ENCODE measurements around the gene AP1B1. TPM values are rescaled to one million over a fixed set of nuclear protein-coding genes. Genes with fewer than 3 reads are reported as not detected.
A peak's percentile ranks its signal among the peaks of the same experiment; 100 is the strongest.

AP1B1 gene
- total RNA-seq, 3 donors from 2014 or later: 55.7 to 58.7 (median 58.2) TPM

- peak in 1 of 2 donors; percentile 51 for DNase-seq (ENCODE audit: low spot score in 2 of 2)
- H3K36me3 ChIP-seq: no peaks in the 10 kb centered on the region
- H3K4me1 ChIP-seq: peaks cover 33 to 37% of the 10 kb centered on the region in 2 donors
- peak overlapping the region; percentile 32 to 60 (median 35) for H3K4me3 ChIP-seq
- TF ChIP-seq CTCF (IDR thresholded peaks at IDR 0.05) (no peak), POLR2AphosphoS5 (IDR thresholded peaks at IDR 0.05) (no peak), POLR2A (IDR thresholded peaks at IDR 0.05) (no peak)
- peak overlapping the region; percentile 89 to 93 for H3K27ac ChIP-seq
- intact Hi-C loops (cut with DNase I; ENCODE audit: low total_unique reads): loop anchor here (10.0 kb wide), 1 partner anchor 453 kb away; the partner anchor contains the start of genes UQCR10 and ZMAT5
- no peaks in the 10 kb centered on the region for H3K9me3 ChIP-seq
- peaks cover 2 to 18% of the 10 kb centered on the region in 2 donors for H3K27me3 ChIP-seq
These were observed 76.7 kb downstream of the AP1B1 start for GRCh38 chr22:29311464-29312217.

GRCh38 chr22:29310863-29311339 lies 77.5 kb downstream of the AP1B1 start:
- DNase-seq (ENCODE audit: low spot score in 2 of 2): peak; percentile 97
- H3K27ac ChIP-seq: peak overlapping the region; percentile 89 to 93
- intact Hi-C loops (cut with DNase I; ENCODE audit: low total_unique reads): loop anchor here (10.0 kb wide), 1 partner anchor 454 kb away; the partner anchor contains the start of genes UQCR10 and ZMAT5
- peak overlapping the region; percentile 32 to 60 (median 35) for H3K4me3 ChIP-seq
- H3K36me3 ChIP-seq: no peaks in the 10 kb centered on the region
- no peaks in the 10 kb centered on the region for H3K9me3 ChIP-seq
- TF ChIP-seq POLR2AphosphoS5 (IDR thresholded peaks at IDR 0.05) (peak; percentile 66 to 76 (median 75)), CTCF (IDR thresholded peaks at IDR 0.05) (no peak), POLR2A (IDR thresholded peaks at IDR 0.05) (no peak)
- H3K27me3 ChIP-seq: peaks cover 0 to 18% of the 10 kb centered on the region in 2 donors
- H3K4me1 ChIP-seq: peaks cover 36 to 37% of the 10 kb centered on the region in 2 donors

GRCh38 chr22:29310065-29310862 lies 78.1 kb downstream of the AP1B1 start:
- no peaks in the 10 kb centered on the region for H3K36me3 ChIP-seq
- peak overlapping the region in 2 of 3 donors; percentile 32 to 74 for H3K4me3 ChIP-seq
- no peaks in the 10 kb centered on the region for H3K9me3 ChIP-seq
- TF ChIP-seq POLR2AphosphoS5 (IDR thresholded peaks at IDR 0.05) (no peak), CTCF (IDR thresholded peaks at IDR 0.05) (no peak), POLR2A (IDR thresholded peaks at IDR 0.05) (no peak)
- no peak for DNase-seq (ENCODE audit: low spot score in 2 of 2)
- peak overlapping the region; percentile 89 to 93 for H3K27ac ChIP-seq
- H3K4me1 ChIP-seq: peaks cover 33 to 37% of the 10 kb centered on the region in 2 donors
- intact Hi-C loops (cut with DNase I; ENCODE audit: low total_unique reads): loop anchor here (10.0 kb wide), 1 partner anchor 455 kb away; the partner anchor contains the start of genes UQCR10 and ZMAT5
- peaks cover 0 to 18% of the 10 kb centered on the region in 2 donors for H3K27me3 ChIP-seq

GRCh38 chr22:29309332-29310064 lies 78.9 kb downstream of the AP1B1 start:
- Histone ChIP-seq H3K4me1 (peaks cover 27 to 32% of the 10 kb centered on the region in 2 donors), H3K9me3 (no peaks in the 10 kb centered on the region), H3K27me3 (peaks cover 0 to 14% of the 10 kb centered on the region in 2 donors), H3K27ac (peak overlapping the region; percentile 89 to 93), H3K4me3 (peak overlapping the region in 2 of 3 donors; percentile 9 to 74), H3K36me3 (no peaks in the 10 kb centered on the region)
- intact Hi-C loops (cut with DNase I; ENCODE audit: low total_unique reads): loop anchor here (10.0 kb wide), 1 partner anchor 455 kb away; the partner anchor contains the start of genes UQCR10 and ZMAT5
- DNase-seq (ENCODE audit: low spot score in 2 of 2): no peak
- no peak for TF ChIP-seq POLR2AphosphoS5 (IDR thresholded peaks at IDR 0.05)
- no peak for TF ChIP-seq POLR2A (IDR thresholded peaks at IDR 0.05)
- TF ChIP-seq CTCF (IDR thresholded peaks at IDR 0.05): no peak

Measured in breast epithelium (tissue), 4 donors.